Measurements from ENCODE around the gene ADGRF1.
"Not testable (repeated sequence)": the region's sequence is repeated elsewhere in the genome, so short reads cannot be mapped to it uniquely, and the experiment has no call there.

ADGRF1 gene

DNA sequence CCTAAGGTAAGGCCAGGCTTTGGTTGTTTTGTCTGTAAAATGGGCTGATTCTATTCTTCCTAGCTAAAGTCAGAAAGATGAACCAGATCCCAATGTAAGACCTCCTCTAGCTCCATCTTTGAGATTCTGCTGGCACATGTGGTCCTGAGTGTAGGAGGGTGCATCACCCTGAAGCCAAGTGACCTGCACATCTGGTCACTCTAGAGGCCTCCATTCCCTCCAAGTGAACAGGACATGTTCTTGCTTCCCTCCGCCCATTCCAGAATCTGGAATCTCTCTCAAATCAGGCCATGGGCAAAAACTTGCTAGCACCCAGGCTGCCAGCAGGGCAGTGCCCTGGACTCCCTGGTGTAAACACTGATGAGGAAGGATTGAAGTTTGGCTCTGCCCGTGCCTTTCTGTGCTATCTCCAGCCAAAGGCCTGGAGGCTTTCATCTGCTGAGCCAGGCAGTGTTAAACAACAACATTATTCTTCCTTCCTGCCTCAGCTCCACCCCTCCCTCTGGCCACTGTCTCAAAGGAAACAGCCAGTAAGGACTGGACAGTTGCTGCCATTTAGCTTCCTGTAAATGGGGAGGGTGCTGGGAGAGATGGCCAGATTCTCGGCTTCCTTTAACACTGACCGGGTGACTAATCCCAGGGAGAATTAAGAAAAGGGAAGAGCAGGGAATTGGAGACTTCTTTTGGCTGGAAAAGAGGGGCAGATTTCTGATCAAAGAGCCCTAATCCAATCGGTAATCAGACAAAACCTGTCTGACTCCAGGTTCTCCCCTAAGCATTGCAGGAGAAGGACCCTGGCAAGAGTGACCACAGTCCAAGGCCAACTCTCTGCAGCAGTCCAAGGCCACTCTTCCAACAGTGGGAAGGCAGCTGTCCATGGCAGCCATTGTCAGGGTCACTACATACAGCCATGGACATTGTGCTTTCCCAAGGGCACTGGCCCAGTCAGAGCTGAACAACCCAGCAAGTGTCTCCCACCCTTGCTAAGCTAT is 19.5 kb upstream of the ADGRF1 start:
- no peak for DNase-seq

DNA sequence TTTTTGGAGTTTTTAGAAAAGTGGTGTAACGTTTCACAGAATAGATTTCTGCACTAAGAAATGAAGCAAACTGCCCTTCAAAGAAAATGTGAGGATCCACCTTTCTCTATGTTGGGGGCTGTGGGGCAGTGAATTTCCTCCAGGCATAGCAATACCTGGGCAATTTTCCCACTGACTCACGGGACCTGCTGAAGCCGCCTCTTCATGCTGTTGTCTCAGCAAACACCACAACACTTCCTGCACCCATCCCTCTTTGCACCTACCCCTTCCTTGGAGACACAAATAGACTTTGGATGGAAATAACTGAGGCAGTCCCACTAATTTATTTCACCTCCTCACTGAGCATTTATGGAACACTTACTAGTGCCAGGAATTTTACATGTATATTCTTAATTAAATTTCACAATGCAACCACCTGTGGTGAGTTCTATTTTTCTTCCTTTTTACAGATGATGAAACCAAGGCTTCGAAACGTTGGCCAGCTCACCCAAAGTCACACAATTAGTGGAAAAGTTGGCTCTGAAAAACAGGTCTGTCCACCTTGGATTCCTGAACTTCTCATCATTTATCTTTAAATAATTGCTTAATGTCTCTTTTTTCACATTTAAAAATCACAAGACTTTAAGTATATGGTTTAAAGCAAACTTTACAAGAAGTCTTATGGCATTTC is 17.2 kb upstream of the ADGRF1 start:
- no peak for DNase-seq

DNA sequence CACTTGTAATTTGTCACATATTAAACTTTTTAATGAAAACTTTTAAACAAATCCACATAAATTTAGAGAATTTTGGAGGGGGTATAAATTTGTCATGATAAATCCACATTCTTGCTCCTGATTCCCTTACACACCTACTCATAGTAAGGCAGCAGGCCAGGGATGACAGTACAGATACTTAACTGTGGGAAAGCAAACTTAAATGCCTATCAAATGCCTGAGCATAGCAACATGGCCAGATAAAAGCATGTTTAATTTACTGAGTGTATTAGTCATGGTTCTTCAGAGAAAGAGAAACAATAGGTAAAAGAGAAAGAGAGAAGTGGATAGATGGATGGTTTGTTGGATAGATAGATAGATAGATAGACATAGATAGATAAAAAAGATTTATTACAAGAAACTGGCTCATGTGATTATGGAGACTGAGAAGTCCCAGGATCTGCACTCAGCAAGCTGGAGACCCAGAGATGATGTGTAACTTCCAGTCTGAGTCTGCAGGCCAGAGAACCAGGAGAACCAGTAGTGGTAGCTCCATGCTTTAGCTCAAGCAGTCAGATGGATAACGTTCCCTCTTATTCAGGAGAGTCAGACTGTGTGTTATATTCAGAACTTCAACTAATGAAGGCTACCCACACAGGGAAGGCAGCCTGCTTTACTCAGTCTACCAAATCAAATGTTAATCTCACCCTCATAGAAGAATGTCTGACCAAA is 15.9 kb upstream of the ADGRF1 start:
- DNase-seq: no peak

DNA sequence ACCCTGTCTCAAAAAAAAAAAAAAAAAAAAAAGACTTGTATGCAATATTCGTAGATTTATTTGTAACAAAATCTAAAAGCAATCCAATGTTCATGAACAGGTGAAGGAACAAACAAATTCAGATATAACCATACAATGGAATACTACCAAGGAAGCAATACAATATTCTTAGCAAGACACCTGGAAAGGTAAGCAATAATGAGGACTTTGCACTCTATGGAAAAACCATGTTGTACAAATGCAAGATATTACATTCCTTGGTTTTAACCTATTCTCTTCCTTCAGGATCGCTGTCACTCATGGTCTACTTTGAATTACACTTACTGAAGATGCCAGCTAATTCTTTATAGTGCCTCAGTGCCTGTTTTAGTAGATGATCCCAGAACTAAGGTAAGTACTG is 14.7 kb upstream of the ADGRF1 start:
- DNase-seq: no peak

DNA sequence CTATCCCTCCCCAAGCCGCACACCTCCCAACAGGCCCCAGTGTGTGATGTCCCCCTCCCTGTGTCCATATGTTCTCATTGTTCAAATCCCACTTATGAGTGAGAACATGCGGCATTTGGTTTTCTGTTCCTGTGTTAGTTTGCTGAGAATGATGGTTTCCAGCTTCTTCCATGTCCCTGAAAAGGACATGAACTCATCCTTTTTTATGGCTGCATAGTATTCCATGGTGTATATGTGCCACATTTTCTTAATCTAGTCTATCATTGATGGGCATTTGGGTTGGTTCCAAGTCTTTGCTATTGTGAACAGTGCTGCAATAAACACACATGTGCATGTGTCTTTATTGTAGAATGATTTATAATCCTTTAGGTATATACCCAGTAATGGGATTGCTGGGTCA is 12.2 kb upstream of the ADGRF1 start:
- DNase-seq: not testable (repeated sequence)

DNA sequence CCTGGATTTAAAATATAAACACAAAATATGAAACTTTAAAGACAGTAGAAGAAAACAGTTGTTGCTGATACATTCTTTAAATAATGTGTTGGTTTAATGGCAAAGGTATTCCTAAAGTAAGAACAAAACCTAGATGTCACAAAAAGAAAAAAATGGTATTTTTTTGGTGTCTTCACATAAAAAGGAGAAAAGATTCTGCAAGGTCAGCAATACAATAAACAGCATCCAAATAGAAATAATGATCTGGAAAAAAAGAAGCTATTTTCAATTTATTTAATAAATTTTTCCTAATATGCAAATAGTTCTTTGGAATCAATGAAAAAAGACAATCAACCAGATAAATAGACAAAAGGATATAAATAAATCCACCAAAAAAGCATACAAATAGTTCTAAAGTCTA is 6.5 kb upstream of the ADGRF1 start:
- DNase-seq: no peak

DNA sequence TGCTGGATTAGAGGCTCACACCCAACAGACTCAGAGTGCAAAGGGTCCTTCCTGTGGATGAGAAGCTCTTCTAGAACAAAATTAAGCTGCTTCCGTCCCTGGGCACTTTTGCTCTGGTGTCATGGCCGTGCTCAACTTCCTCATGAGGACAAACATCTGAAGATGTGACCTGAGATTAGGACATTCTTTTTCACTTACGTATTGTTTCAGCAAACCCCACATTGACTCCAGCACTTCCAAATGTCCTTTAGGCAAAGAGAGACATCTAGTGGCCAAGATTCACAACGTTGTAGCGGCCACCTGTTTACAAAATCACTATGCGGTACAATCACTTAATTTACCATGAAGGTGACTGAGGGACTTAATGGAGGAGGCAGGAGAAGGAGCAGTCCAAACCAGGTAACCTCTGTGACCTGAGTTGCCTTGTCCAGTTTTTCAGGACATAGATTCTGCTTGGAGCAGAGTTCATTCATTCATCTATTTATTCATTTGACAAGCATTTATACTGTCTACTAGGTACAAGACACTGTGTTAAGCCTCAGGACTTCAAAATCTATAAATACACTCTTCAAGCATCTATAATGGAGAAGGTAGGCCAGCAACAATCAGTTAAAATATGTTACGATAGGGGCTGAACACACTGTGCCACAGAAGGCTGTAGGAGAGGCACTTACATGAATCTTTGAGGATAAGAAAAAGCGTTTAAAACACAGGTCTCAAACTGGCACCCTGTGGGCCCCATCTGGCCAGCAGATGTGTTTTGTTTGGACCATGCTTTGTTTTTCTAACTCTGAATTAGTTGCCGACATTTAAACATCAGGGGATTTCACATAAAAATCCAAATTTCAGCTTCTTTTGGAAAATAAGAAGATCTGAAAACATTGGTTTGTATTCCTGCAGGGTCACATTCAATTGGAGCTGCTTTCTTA is 5.6 kb upstream of the ADGRF1 start:
- DNase-seq: peak in 1 of 2 donors; percentile 12

DNA sequence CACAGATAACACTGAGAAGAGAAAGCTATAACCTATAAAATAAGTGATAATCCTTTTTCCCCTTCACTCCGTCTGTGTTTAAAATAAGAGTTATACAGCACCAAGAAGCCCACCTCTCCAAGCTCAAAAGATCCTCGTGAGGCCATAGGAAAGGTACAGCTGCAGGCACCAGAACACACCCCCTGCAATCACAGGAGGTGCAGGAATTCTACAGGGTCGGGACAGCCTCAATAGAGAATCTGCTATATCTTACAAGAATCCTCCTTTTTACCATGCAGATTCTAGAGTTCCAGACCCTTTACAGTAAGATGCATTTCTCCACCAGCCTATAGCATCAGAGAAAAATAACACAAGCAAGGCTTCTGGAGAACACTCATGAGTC is 5.0 kb upstream of the ADGRF1 start:
- no peak for DNase-seq

DNA sequence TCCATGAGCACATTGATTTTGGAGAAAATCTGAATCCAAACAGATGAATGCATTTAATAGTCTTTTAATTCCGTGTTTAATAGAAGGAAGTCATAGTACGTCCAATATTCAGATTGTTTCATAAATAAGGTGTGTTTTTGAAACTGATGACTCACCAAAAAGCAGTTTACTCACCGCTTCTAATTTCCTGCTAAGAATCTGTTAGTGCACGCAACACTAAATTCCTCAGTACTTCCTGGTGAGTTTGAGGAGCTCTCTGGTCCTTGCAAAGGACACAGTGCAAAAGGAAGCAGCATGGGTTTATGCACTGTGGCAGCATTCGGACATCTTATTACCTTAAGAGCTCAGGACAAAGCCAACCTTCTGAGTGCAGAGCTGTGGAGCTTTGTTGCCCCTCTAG is 2.3 kb upstream of the ADGRF1 start:
- no peak for DNase-seq

DNA sequence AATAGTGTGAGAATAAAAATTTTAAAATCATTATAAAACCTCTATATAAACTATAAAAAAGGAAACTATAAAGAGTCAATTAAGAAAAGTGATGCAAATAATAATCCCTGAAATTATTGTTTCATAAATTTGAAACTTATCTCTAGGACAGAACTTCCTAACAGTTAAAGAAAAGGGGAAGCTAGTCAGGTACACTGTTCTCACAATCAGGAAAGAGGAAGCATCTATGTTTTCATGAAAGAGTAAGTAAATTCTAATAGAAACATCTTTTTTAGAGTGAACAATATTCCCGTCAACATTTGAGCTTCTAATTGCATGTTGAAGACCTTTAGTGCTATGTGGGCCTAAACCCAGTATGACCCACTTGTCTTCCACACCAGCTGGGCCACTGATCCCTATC is 1.2 kb upstream of the ADGRF1 start:
- DNase-seq: no peak

DNA sequence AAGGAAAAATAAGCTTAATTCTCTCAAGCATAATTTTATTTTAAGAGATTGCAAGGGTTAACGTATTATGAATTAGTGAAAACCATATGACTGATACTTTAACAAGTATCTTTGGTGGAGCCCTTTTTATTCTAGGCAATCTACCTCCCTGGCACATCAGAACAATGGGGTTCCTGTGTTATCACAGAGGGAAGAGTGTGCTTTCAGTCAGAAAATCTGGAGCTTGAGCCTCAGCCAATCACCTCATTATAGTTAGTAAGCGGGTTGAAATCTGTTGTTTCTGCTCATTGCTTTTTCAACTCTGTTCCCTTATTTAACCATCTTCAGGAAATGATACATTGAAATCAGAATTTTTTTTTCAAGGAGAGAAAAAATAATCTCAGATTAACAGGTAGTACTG is 391 bp downstream of the ADGRF1 start:
- no peak for DNase-seq

DNA sequence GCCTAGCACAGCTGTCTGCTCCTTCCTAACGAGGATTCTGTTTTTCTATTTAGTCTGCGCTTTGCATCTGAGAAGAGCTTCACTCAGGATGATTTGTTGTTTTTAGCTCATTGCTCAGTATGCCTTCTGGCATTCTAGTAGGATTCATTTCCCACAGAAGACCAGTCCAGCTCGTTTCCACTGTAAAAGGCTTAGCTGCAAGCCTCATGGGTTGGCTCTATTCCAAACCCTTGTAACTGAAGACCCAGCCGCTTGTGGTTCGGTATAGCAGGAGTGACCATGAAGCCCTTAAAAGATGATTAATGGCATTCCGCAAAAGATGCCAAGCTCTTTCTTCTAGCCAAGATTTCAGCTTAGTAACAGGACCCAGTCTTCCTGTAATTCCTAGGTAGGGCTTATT is 7.2 kb downstream of the ADGRF1 start:
- no peak for DNase-seq

DNA sequence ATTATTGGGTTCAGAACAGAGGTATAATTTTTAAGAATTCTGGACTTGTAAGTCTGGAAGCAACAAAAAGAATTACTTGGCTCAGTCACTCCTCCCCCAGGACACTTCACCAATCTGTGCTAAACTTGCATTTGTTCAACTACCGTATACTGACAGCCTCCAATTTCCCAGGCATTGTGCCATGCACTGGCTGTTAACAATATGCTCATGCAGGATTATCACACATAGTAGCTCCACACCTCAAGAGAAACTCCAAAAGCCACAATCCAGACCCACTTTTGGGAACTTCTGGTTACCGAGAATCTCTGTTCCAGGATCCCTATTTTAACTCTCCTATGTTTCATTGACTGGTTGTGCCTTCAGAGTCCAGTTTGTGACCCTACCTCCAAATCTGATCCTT is 7.7 kb downstream of the ADGRF1 start:
- DNase-seq: no peak

DNA sequence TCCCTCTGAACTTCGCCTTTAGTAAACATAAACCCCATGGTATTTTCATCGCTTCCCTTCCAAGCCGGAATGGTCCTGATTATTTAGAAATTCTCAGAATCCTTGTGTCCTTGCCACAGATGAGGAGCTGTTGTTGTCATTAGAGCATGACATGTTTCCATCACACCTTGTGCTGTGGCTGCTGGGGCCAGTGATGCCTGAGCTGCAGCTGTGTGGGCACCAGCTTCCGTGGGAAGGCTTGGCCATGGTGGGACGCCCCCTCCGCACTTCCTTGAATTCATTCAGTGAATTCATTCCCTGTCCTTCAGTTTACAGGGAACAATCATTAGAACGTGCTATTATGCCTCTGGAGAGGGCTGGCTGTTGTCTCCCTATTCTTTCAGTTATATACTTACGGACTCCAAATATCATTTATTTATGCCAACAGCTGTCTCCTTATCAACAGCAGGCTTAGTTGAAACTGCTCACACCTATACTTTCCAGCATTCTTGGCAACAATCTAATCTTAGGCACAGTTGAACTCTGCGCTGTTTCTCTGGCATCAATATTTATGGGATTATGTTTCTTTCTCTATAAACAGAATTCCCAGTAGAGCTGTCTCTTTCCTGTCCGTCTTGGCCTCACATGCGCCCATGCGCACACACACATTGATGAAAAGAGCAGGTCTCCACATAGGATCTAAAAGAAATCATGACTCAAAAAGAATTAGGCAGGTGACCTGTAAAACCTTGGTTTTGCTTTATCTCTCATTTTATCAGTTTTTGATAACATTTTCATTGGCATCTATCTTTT is 9.0 kb downstream of the ADGRF1 start:
- DNase-seq: no peak

DNA sequence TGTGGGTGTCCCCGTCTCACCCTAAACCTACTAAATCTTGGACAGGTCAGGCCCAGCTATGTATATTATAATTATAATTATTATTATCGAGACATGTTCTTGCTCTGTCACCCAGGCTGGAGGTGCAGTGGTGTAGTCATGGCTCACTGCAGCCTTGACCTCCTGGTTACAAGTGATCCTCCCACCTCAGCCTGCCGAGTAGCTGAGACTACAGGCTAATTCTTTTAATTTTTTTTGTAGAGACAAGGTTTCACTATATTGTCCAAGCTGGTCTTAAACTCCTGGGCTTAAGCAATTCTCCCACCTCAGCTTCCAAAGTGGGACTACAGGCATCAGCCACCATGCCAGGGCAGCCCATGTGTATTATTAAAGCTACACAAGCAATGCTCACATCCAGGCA is 10.5 kb downstream of the ADGRF1 start:
- no peak for DNase-seq

DNA sequence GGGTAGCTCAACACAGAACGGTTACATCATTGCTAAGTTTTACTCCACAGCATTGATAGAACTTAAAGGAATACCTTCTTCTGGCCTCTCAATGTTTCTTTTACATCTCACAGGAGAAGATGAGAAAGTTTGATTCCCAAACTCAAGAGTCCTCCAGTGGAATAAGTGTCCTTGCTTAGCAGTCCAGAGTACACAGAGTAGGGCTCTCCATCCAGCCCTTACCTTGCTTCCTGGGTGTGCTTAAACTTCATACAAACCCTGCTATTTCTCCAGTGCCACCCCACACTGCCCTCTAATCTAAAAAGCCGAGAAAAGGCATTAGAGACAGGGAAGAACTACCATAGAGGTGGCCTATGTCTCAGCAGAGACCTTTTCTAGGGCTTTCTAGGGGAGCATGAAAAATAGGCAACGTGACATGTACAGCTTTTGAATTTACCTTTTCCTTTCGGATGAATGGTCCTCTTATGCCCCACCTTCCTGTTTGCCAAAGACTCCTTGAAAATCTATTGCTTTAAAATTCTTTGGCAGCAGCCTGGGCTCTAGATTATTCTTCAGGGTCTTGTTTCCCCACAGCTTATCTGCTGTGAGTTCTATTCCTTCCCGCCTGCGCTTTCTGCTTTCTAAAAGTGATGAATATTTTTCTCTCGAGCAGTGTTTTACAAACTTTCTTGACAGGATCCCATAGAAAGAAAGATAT is 12.1 kb downstream of the ADGRF1 start:
- DNase-seq: no peak

DNA sequence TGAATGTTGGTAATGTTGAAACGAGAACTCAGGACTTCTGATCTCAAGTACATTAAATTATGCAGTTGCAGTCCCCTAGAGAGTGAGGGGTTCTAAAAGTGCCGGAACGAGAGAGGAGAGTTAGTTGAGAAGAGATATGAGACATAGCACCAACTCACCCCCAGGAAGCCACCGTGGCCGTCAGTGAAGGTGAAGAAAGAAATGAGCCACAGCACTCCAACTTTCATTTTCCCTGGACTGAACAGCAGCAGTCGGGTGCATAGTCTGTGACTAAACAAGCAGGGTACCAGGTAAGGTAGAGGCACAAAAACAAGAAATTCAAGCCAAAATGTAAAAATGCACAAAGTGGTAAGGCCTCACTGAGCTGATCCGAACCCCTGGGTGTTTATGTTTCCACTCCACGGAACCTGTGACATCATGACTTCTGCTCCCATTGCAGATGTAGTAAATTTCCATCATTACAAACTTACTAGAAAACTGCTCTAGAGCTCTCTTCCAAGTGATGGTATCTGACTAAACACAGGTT is 13.2 kb downstream of the ADGRF1 start:
- DNase-seq: no peak

DNA sequence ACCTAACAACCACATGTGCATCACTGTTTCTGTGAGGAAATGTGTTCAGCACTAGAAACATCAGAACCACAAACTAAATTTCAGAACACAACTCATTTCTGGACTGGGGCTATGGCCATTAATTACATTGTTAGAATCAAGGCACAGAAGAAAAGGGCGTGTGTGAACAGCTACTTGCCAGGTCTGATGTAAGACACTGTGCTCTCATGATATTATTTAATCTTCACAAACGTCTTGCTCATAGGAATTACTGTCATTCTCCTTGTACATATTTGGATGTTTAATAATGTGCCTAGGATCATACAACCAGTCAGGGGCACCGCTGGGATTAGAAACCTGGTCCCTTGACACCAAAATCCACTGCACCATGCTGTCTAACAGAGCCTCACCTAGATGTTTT is 14.8 kb downstream of the ADGRF1 start:
- no peak for DNase-seq

DNA sequence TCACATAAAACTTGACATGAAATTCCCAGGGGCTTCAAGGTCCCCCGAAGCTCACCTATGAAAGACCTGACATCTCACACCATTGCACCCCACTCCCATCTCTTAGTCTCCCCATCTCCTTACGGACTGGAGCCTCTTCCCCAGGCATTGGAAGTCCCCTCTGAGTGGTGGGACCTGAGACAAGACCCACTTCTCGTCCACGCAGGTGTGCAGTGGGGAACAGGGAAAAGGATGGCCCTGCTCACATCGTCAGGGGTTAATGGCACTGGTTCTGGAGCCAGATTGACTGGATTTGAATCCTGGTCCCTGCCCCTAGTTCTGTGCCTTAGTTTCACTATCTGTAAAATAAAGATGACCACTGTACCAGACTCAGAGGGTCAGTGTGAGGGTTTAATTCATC is 15.5 kb downstream of the ADGRF1 start:
- DNase-seq: no peak

DNA sequence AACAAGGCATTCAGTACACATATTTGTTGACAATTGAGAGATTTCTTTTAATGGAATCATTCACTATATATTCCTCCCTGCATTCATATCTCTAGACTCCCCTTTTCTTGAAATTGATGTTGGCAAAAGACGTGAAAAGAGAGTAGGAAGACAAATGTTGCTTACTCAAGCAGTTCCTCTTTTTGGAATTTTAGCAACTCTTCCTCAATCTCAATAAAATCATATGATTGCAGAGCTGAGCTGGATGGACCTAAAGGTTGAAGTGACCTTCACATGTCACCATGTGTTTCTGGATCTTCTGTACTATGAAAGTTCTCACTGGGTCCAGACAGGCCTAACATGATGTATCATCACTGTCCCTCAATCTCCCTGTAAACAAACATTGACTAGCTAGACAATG is 18.6 kb downstream of the ADGRF1 start:
- DNase-seq: no peak

DNA sequence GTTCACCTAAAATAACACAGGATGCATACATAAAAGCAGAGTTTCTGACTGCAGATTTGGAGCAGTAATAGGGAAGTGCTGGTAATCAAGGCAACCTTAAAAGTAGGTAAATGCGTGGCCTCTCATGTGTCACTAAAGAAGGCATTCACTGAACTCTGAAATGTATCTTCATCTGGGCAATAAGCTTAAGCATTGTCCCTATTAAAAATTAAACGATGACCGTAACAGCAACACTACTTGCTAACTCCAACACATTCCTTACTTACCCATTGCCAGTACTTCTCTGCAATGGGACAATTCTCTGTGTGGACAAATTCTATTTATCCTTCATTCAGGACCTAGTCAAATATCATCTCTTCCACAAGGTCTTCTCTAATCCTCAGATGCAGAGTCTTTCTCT is 19.9 kb downstream of the ADGRF1 start:
- DNase-seq: no peak

All from activated CD4-positive, alpha-beta T cell treated with anti-CD3 and anti-CD28 coated beads for 4 hours (primary cell).